GM12878 (cell line): ENCODE data around the gene PLOD2. TPM values are rescaled to one million over a fixed set of nuclear protein-coding genes. Genes with fewer than 3 reads are reported as not detected.

ENCODE experiments used
- ATAC-seq: fragments of 200-7000 bp; cut with Tn5 transposase; 3 replicates; pipeline ENCODE4 v1.9.1; 2020; ENCODE audit warnings: mild to moderate bottlenecking, moderate library complexity
- BruUV-seq: library from RNA; stranded (reverse); fragments of 400-500 nt; replicated peaks from 2 replicates; lab custom pipeline; 2021; lab: Mats Ljungman, UMichigan
- CTCF ChIA-PET: fragments of 300-600 bp; sonication (Branson Sonifier 250); formaldehyde crosslinking; extraction: SDS; loops from one replicate; lab custom pipeline; 2021; ENCODE audit warnings: inconsistent platforms; lab: Yijun Ruan, JAX
- POLR2A ChIA-PET: fragments of 350-600 bp; formaldehyde crosslinking; extraction: SDS; loops from one replicate; lab custom pipeline; 2021; ENCODE audit warnings: inconsistent platforms; lab: Charles Lee
- RAD21 ChIA-PET: fragments of 300-600 bp; sonication (Branson Sonifier 250); formaldehyde crosslinking; loops from one replicate; lab custom pipeline; 2023; ENCODE audit warnings: antibody characterized with exemption; ENCODE audit not compliant: unreplicated experiment; lab: Charles Lee
- SMC1A ChIA-PET: fragments of 300-600 bp; sonication (Branson Sonifier 250); formaldehyde crosslinking; loops from one replicate; lab custom pipeline; 2023; ENCODE audit not compliant: unreplicated experiment, uncharacterized antibody; lab: Charles Lee
- DNase-seq: peaks from one replicate; pipeline ENCODE4 v3.0.0-alpha.2; 2011; ENCODE audit warnings: low read depth, low spot score
- FAIRE-seq: peaks from 3 replicates; lab custom pipeline; 2011; peaks lifted over from hg19 to GRCh38; lab: Jason Lieb, UNC
- H2AFZ ChIP-seq: 2 replicates; pipeline ENCODE4 v1.6.0; 2011; ENCODE audit warnings: low read depth, low read length, control low read depth; ENCODE audit not compliant: control insufficient read depth
- H3K27ac ChIP-seq: 2 replicates; pipeline ENCODE4 v1.5.1; 2011; ENCODE audit warnings: control low read depth; ENCODE audit not compliant: control insufficient read depth, insufficient read depth
- H3K27me3 ChIP-seq, 2 experiments: replicated peaks in 1 of 2; 2 replicates each; pipeline versions ENCODE4 v1.6.0 to v1.6.1; 2011; ENCODE audit warnings: low read length in 1 of 2; ENCODE audit not compliant: control insufficient read depth in 2 of 2, insufficient read depth in 2 of 2
- H3K36me3 ChIP-seq, 2 experiments: 2 replicates each; pipeline ENCODE4 v1.5.1; 2011; ENCODE audit warnings: low read length in 1 of 2; ENCODE audit not compliant: control insufficient read depth in 2 of 2, insufficient read depth in 2 of 2
- H3K4me1 ChIP-seq: 2 replicates; pipeline ENCODE4 v1.6.1; 2011; ENCODE audit warnings: mild to moderate bottlenecking, low read length, moderate library complexity, mixed read lengths; ENCODE audit not compliant: control insufficient read depth, insufficient read depth
- H3K4me2 ChIP-seq: 2 replicates; pipeline ENCODE4 v1.6.0; 2011; ENCODE audit warnings: control low read depth; ENCODE audit not compliant: control insufficient read depth, insufficient read depth
- H3K4me3 ChIP-seq: fragments of 200-600 bp; sonication (generic); 2 replicates; pipeline ENCODE4 v1.5.1; 2016
- H3K79me2 ChIP-seq: 2 replicates; pipeline ENCODE4 v1.6.0; 2011; ENCODE audit warnings: low read length; ENCODE audit not compliant: control insufficient read depth, insufficient read depth
- H3K9ac ChIP-seq: 2 replicates; pipeline ENCODE4 v1.8.0; 2011; ENCODE audit warnings: low read length, control low read depth, mixed read lengths; ENCODE audit not compliant: control insufficient read depth, insufficient read depth
- H3K9me3 ChIP-seq: replicated peaks from 3 replicates; pipeline ENCODE4 v1.5.1; 2011; ENCODE audit warnings: mild to moderate bottlenecking, low read length; ENCODE audit not compliant: control insufficient read depth, insufficient read depth
- H4K20me1 ChIP-seq: 2 replicates; pipeline ENCODE4 v1.6.0; 2011; ENCODE audit not compliant: control insufficient read depth, insufficient read depth
- MXI1 ChIP-seq: fragments of 150-350 bp; IDR thresholded peaks from 2 replicates; pipeline ENCODE4 v1.6.1; 2011; ENCODE audit warnings: low read depth, mild to moderate bottlenecking, inconsistent platforms, low read length, improper control_type of control experiment
- RAD21 ChIP-seq: IDR thresholded peaks from 2 replicates; pipeline ENCODE4 v1.6.1; 2011; ENCODE audit warnings: mild to moderate bottlenecking, low read depth, low read length, moderate library complexity; ENCODE audit not compliant: insufficient read depth
- ZNF622 ChIP-seq: fragments of 450-650 bp; IDR thresholded peaks from 2 replicates; pipeline ENCODE4 v1.6.1; 2017; ENCODE audit warnings: mild to moderate bottlenecking, inconsistent platforms
- WGBS: methylation state at CpG from one replicate; pipeline ENCODE4 v1.1.6; 2016; ENCODE audit warnings: low lambda C conversion rate; ENCODE audit not compliant: insufficient replicate concordance, insufficient coverage; ENCODE audit errors: missing lambda C conversion rate; 5-methylcytosine and 5-hydroxymethylcytosine counted together
- in situ Hi-C: fragments of 300-500 bp; cut with MboI; formaldehyde crosslinking; loops from 9 replicates; pipeline ENCODE4 v1.14.3; 2018; ENCODE audit warnings: mixed read lengths
- intact Hi-C: fragments of 100-400 bp; cut with micrococcal nuclease; formaldehyde crosslinking; loops from one replicate; pipeline ENCODE4 v1.14.2; 2022; ENCODE audit not compliant: unreplicated experiment
- polyA plus RNA-seq, 11 experiments: library from polyadenylated mRNA; depleted of rRNA in 4 of 11; unstranded in 6 of 11; stranded (reverse) in 5 of 11; fragments of >200 nt; fragmentation: Nextera tagmentation in 4 of 11; fragmentation: Illumina TruSeq in 1 of 11; extraction: Ambion mirVana in 4 of 11; extraction: Trizol in 1 of 11; gene quantifications; 1 replicate in 1 of 11; 2 replicates in 10 of 11; pipeline versions ENCODE4 v1.2.1 to v1.2.3, GENCODE V29; 2011 to 2016; ENCODE audit warnings: inconsistent platforms in 2 of 11, missing spikeins in 2 of 11, low read depth in 1 of 11
- total RNA-seq, 4 experiments: library from RNA; depleted of rRNA in 3 of 4; stranded (reverse); fragments of >200 nt in 3 of 4; fragmentation: Illumina TruSeq in 1 of 4; extraction: Trizol in 1 of 4; gene quantifications; 2 replicates each; pipeline versions ENCODE4 v1.2.1 to v1.2.3, GENCODE V29; 2013 to 2021
- TF ChIP-seq, protein P1 (sequence below), 3 experiments: IDR thresholded peaks in 2 of 3; conservative IDR thresholded peaks in 1 of 3; 2 replicates each; pipeline ENCODE4 v1.5.1; 2011; ENCODE audit warnings: low read depth in 3 of 3, low read length in 3 of 3, mild to moderate bottlenecking in 3 of 3, control low read depth in 2 of 3, moderate library complexity in 2 of 3, inconsistent platforms in 1 of 3, mixed read lengths in 1 of 3; ENCODE audit not compliant: control insufficient read depth in 2 of 3, insufficient read depth in 1 of 3; ENCODE audit errors: extremely low read depth in 1 of 3

PLOD2 gene
- total and polyA plus RNA-seq, 10 of the 15 experiments (the other 5 are each of a cell fraction or from before 2014, with no cell fraction given) = 0.03 to 0.56 (median 0.33) TPM; not detected in 4

DNA sequence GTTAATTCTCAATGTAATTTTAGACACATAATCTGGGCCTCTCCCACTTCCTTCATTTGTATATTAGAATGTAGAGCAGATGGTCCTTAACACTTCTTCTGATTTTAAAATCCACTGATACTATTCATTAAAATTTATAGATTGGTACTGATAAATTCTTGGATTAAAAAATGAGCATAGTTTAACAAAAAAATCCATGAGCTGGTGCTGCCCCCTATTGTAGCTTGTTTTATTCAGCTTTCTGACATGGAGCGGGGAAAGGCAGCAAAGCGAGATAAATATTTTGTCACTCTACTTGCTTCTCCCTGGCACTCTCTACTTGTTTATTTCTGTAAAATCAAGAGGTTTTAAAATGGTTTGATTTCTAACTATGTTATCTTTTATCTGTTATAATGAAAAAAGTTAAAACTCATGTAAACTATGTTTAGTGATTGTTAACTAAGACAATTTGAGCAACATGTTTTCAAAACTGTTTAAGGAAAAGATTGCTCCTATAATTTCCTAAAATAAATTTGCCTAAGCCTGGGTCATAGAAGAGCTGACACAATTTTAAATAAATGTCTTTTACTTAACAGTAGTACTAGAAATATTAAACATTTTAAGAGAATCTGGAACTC lies 26.5 kb upstream of the PLOD2 start:
- Histone ChIP-seq H3K36me3 (no peaks in the 10 kb centered on the region), H3K79me2 (no peaks in the 10 kb centered on the region), H3K4me1 (no peaks in the 10 kb centered on the region), H2AFZ (no peak overlapping the region), H3K4me3 (no peak overlapping the region)
- ChIA-PET SMC1A (interaction anchor here (0.6 to 3.4 kb wide), 3 partner anchors 15 to 411 kb away, joined by 3 to 34 read pairs (median 13); no protein-coding TSS in a partner anchor), RAD21 (interaction anchor here (0.7 to 3.2 kb wide), 6 partner anchors 122 to 481 kb away, joined by 3 to 47 read pairs (median 4); no protein-coding TSS in a partner anchor)
- BruUV-seq = no TSS peak
- intact Hi-C loops = loop anchor here (5.0 kb wide), 1 partner anchor 120 kb away; no protein-coding TSS in a partner anchor
- TF ChIP-seq MXI1 (no peak), ZNF622 (no peak), RAD21 (0 out of 2 replicates have a peak, but pooled peaks have one; percentile 24)
- TF ChIP-seq, protein P1, sequence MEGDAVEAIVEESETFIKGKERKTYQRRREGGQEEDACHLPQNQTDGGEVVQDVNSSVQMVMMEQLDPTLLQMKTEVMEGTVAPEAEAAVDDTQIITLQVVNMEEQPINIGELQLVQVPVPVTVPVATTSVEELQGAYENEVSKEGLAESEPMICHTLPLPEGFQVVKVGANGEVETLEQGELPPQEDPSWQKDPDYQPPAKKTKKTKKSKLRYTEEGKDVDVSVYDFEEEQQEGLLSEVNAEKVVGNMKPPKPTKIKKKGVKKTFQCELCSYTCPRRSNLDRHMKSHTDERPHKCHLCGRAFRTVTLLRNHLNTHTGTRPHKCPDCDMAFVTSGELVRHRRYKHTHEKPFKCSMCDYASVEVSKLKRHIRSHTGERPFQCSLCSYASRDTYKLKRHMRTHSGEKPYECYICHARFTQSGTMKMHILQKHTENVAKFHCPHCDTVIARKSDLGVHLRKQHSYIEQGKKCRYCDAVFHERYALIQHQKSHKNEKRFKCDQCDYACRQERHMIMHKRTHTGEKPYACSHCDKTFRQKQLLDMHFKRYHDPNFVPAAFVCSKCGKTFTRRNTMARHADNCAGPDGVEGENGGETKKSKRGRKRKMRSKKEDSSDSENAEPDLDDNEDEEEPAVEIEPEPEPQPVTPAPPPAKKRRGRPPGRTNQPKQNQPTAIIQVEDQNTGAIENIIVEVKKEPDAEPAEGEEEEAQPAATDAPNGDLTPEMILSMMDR (IDR thresholded peaks at IDR 0.05 in 2 of 3, conservative IDR thresholded peaks at IDR 0.05 in 1 of 3; ENCODE audit: control insufficient read depth in 2 of 3, extremely low read depth in 1 of 3, insufficient read depth in 1 of 3, low read depth in 3 of 3, low read length in 3 of 3) = peak; percentile 19 to 39 (median 20); a peak in 3 of 6 replicates
- TF ChIP-seq, all 136 proteins: peak for 2
- H3K27ac ChIP-seq = no peak overlapping the region
- FAIRE-seq (no peak), DNase-seq (no peak), ATAC-seq (no peak)
- H4K20me1 ChIP-seq = no peaks in the 10 kb centered on the region
- ChIA-PET POLR2A (no interaction called here), CTCF (interaction anchor here (0.6 to 5.1 kb wide), 16 partner anchors 9 to 951 kb away, joined by 3 to 63 read pairs (median 6); no protein-coding TSS in a partner anchor)
- no peaks in the 10 kb centered on the region for H3K9me3 ChIP-seq
- no peak overlapping the region for H3K9ac ChIP-seq
- no peaks in the 10 kb centered on the region for H3K27me3 ChIP-seq
- H3K4me2 ChIP-seq = no peak overlapping the region
- in situ Hi-C loops = loop anchor here (25.0 kb wide), 1 partner anchor 400 kb away; no protein-coding TSS in a partner anchor
- WGBS = 48% methylated on average over 2 of the region's 2 CpGs
